SK-N-SH (cell line): ENCODE measurements around the gene PARP16. TPM values are rescaled to one million over a fixed set of nuclear protein-coding genes. Genes with fewer than 3 reads are reported as not detected.

Experiments used
- CTCF ChIA-PET: fragments of 300-600, 350-600 bp; formaldehyde crosslinking; extraction: SDS; loops from one replicate; lab custom pipeline; 2021; lab: Yijun Ruan, JAX
- POLR2A ChIA-PET: fragments of 350-600 bp; sonication (Branson Sonifier 250); formaldehyde crosslinking; extraction: SDS; loops from one replicate; lab custom pipeline; 2020; ENCODE audit warnings: antibody characterized with exemption, inconsistent platforms; lab: Yijun Ruan, JAX
- DNase-seq: peaks from one replicate; pipeline ENCODE4 v3.0.0; 2012
- H2AFZ ChIP-seq: fragments of 200-600 bp; sonication (generic); 2 replicates; pipeline ENCODE4 v1.8.1; 2016; ENCODE audit warnings: antibody characterized with exemption, mild to moderate bottlenecking, low read depth
- H3F3A ChIP-seq: fragments of 200-600 bp; sonication (generic); replicated peaks from 2 replicates; pipeline ENCODE3; 2016; ENCODE audit warnings: antibody characterized with exemption, mild to moderate bottlenecking; ENCODE audit not compliant: insufficient read depth
- H3K27ac ChIP-seq, 2 experiments: fragments of 200-500 bp in 1 of 2; fragments of 200-600 bp in 1 of 2; sonication (Bioruptor generic) in 1 of 2; sonication (generic), shearing (Covaris generic) in 1 of 2; 2 replicates each; pipeline versions ENCODE4 v1.5.1 to v1.6.1; 2014 to 2016; ENCODE audit warnings: low read depth in 2 of 2, inconsistent platforms in 1 of 2, low read length in 1 of 2, mild to moderate bottlenecking in 1 of 2, mixed read lengths in 1 of 2
- H3K27me3 ChIP-seq: fragments of 200-600 bp; sonication (generic), shearing (Covaris generic); 2 replicates; pipeline ENCODE4 v1.6.1; 2016; ENCODE audit warnings: mixed run types; ENCODE audit not compliant: insufficient read depth
- H3K36me3 ChIP-seq, 2 experiments: fragments of 200-500 bp in 1 of 2; fragments of 200-600 bp in 1 of 2; sonication (Bioruptor generic) in 1 of 2; sonication (generic) in 1 of 2; replicated peaks in 1 of 2; 2 replicates each; pipeline versions ENCODE3 to v1.5.1; 2014 to 2016; ENCODE audit warnings: low read length in 1 of 2, mild to moderate bottlenecking in 1 of 2; ENCODE audit not compliant: insufficient read depth in 2 of 2, control insufficient read depth in 1 of 2
- H3K4me1 ChIP-seq, 2 experiments: fragments of 200-500 bp in 1 of 2; fragments of 200-600 bp in 1 of 2; sonication (Bioruptor generic) in 1 of 2; sonication (generic), shearing (Covaris generic) in 1 of 2; 2 replicates each; pipeline versions ENCODE4 v1.5.1 to v1.6.1; 2014 to 2016; ENCODE audit warnings: low read depth in 1 of 2, low read length in 1 of 2, mixed run types in 1 of 2; ENCODE audit not compliant: insufficient read depth in 2 of 2, control insufficient read depth in 1 of 2
- H3K4me2 ChIP-seq: fragments of 200-600 bp; sonication (generic), shearing (Covaris generic); 2 replicates; pipeline ENCODE4 v1.6.1; 2017; ENCODE audit warnings: mixed run types
- H3K4me3 ChIP-seq, 2 experiments: fragments of 200-500 bp in 1 of 2; fragments of 200-600 bp in 1 of 2; sonication (Bioruptor generic) in 1 of 2; sonication (generic), shearing (Covaris generic) in 1 of 2; 2 replicates each; pipeline versions ENCODE4 v1.5.1 to v1.8.1; 2014 to 2016; ENCODE audit warnings: low read depth in 2 of 2, inconsistent platforms in 1 of 2, low read length in 1 of 2, mild to moderate bottlenecking in 1 of 2, mixed read lengths in 1 of 2, moderate library complexity in 1 of 2
- H3K79me2 ChIP-seq: fragments of 200-600 bp; sonication (generic); 2 replicates; pipeline ENCODE4 v1.8.1; 2017; ENCODE audit warnings: mild to moderate bottlenecking; ENCODE audit not compliant: insufficient read depth
- H3K9ac ChIP-seq: fragments of 200-600 bp; sonication (generic); 2 replicates; pipeline ENCODE4 v1.6.1; 2017; ENCODE audit warnings: mixed run types
- H3K9me2 ChIP-seq: fragments of 200-600 bp; sonication (generic); 2 replicates; pipeline ENCODE4 v1.6.1; 2017; ENCODE audit warnings: mixed run types
- H3K9me3 ChIP-seq: fragments of 200-600 bp; sonication (generic); 2 replicates; pipeline ENCODE4 v1.6.1; 2017; ENCODE audit warnings: mixed run types, mild to moderate bottlenecking, moderate library complexity
- H4K20me1 ChIP-seq: fragments of 200-600 bp; sonication (generic); 2 replicates; pipeline ENCODE4 v1.6.1; 2017; ENCODE audit warnings: mild to moderate bottlenecking, mixed run types; ENCODE audit not compliant: insufficient read depth
- CHD2 ChIP-seq: fragments of 150-350 bp; IDR thresholded peaks from 2 replicates; pipeline ENCODE4 v1.6.1; 2018; ENCODE audit warnings: low read length; ENCODE audit not compliant: partially characterized antibody
- CTCF ChIP-seq: fragments of 200-600 bp; sonication (generic); IDR thresholded peaks from 2 replicates; pipeline ENCODE4 v1.6.1; 2017; ENCODE audit warnings: antibody characterized with exemption, mild to moderate bottlenecking, moderate library complexity
- EP300 ChIP-seq, 2 experiments: IDR thresholded peaks; 2 replicates each; pipeline versions ENCODE4 v1.4.0 to v1.6.1; 2012; ENCODE audit warnings: borderline replicate concordance in 1 of 2, low read depth in 1 of 2, low read length in 1 of 2
- FOSL2 ChIP-seq: IDR thresholded peaks from 2 replicates; pipeline ENCODE4 v1.4.0; 2012; ENCODE audit warnings: low read depth, mild to moderate bottlenecking, moderate library complexity, borderline replicate concordance
- FOXJ3 ChIP-seq: sonication (generic); formaldehyde crosslinking; IDR thresholded peaks from 2 replicates; pipeline ENCODE4 v1.5.1; 2020; ENCODE audit warnings: mild to moderate bottlenecking, missing genetic modification reagents
- JUND ChIP-seq: IDR thresholded peaks from 2 replicates; pipeline ENCODE4 v1.4.0; 2012
- MAX ChIP-seq: IDR thresholded peaks from 2 replicates; pipeline ENCODE4 v1.4.0; 2012; ENCODE audit warnings: low read depth
- NFIC ChIP-seq: IDR thresholded peaks from 2 replicates; pipeline ENCODE4 v1.4.0; 2012; ENCODE audit warnings: borderline replicate concordance
- NRF1 ChIP-seq: IDR thresholded peaks from 2 replicates; pipeline ENCODE4 v1.6.1; 2012; ENCODE audit warnings: low read depth, mild to moderate bottlenecking, low read length
- PBX3 ChIP-seq: IDR thresholded peaks from 2 replicates; pipeline ENCODE4; 2012
- RCOR1 ChIP-seq: fragments of 150-350 bp; IDR thresholded peaks from 2 replicates; pipeline ENCODE4 v1.6.1; 2017; ENCODE audit warnings: antibody characterized with exemption, low read length
- RXRA ChIP-seq: IDR thresholded peaks from 2 replicates; pipeline ENCODE4 v1.4.0; 2012; ENCODE audit warnings: low read depth, mild to moderate bottlenecking, borderline replicate concordance
- SMC3 ChIP-seq: IDR thresholded peaks from 2 replicates; pipeline ENCODE4 v1.6.1; 2012; ENCODE audit warnings: low read depth, low read length, improper control_type of control experiment
- TAF1 ChIP-seq: IDR thresholded peaks from 2 replicates; pipeline ENCODE4 v1.6.1; 2012; ENCODE audit warnings: low read depth, mild to moderate bottlenecking, low read length, moderate library complexity, borderline replicate concordance
- TCF12 ChIP-seq: IDR thresholded peaks from 2 replicates; pipeline ENCODE4 v1.4.0; 2012
- TEAD4 ChIP-seq: IDR thresholded peaks from 2 replicates; pipeline ENCODE4 v1.4.0; 2012; ENCODE audit warnings: mild to moderate bottlenecking, borderline replicate concordance; ENCODE audit not compliant: insufficient read depth
- USF1 ChIP-seq: IDR thresholded peaks from 2 replicates; pipeline ENCODE4 v1.4.0; 2012; ENCODE audit warnings: low read depth, borderline replicate concordance
- YY1 ChIP-seq: IDR thresholded peaks from 2 replicates; pipeline ENCODE4 v1.4.0; 2012; ENCODE audit warnings: low read depth, mild to moderate bottlenecking
- WGBS: methylation state at CpG from one replicate; pipeline ENCODE4 v1.1.6; 2017; ENCODE audit warnings: low lambda C conversion rate; 5-methylcytosine and 5-hydroxymethylcytosine counted together
- polyA plus RNA-seq, 3 experiments: library from polyadenylated mRNA; depleted of rRNA; stranded (reverse); fragments of >200 nt; gene quantifications; 2 replicates each; pipeline ENCODE4 v1.2.3, GENCODE V29; 2012

Gene PARP16
- polyA plus RNA-seq, 1 of the 3 experiments (the other 2 are of a cell fraction) = 6.3 TPM

GRCh38 chr15:65311760-65312159 lies 25.1 kb upstream of the PARP16 start:
- Histone ChIP-seq H3K4me3 (no peak overlapping the region), H3K4me1 (peaks cover 0 to 8% of the 10 kb centered on the region in 2 experiments; a peak in 1 of 4 replicates), H3K27ac (peak overlapping the region in 1 of 2 experiments; percentile 56; a peak in 1 of 4 replicates), H3K9ac (no peak overlapping the region), H4K20me1 (no peaks in the 10 kb centered on the region), H3K4me2 (no peak overlapping the region), H2AFZ (no peak overlapping the region), H3K27me3 (no peaks in the 10 kb centered on the region; the same call in 1 of the 2 replicates), H3K79me2 (no peaks in the 10 kb centered on the region), H3F3A (peaks cover under 1% of the 10 kb centered on the region), H3K9me2 (no peaks in the 10 kb centered on the region), H3K9me3 (no peaks in the 10 kb centered on the region), H3K36me3 (no peaks in the 10 kb centered on the region)
- 34% methylated on average over 3 of the region's 3 CpGs for WGBS
- no peak for TF ChIP-seq NRF1
- no peak for TF ChIP-seq NFIC
- TF ChIP-seq RCOR1 = no peak
- no peak for TF ChIP-seq RXRA
- TF ChIP-seq USF1 = no peak
- TF ChIP-seq EP300 (IDR thresholded peaks at IDR 0.05; ENCODE audit: borderline replicate concordance in 1 of 2, low read depth in 1 of 2, low read length in 1 of 2) = no peak
- no peak for TF ChIP-seq FOXJ3 (CRISPR knock-in tag)
- TF ChIP-seq SMC3 = no peak
- TF ChIP-seq TEAD4 = no peak
- no peak for TF ChIP-seq PBX3
- TF ChIP-seq TAF1 = no peak
- no peak for TF ChIP-seq CTCF
- no peak for TF ChIP-seq YY1
- no peak for TF ChIP-seq FOSL2
- no peak for TF ChIP-seq CHD2
- no peak for TF ChIP-seq TCF12
- no peak for TF ChIP-seq MAX
- TF ChIP-seq JUND = no peak
- peak; percentile 25 for DNase-seq
- ChIA-PET POLR2A (no interaction called here), CTCF (interaction anchor here (3.4 to 21.5 kb wide), 2 partner anchors 14 to 72 kb away, joined by 13 to 969 read pairs; partner anchors contain the start of gene IGDCC3)
